Endodermal cell (in vitro differentiated cells): ENCODE measurements around the gene PCID2. TPM values are rescaled to one million over a fixed set of nuclear protein-coding genes. Genes with fewer than 3 reads are reported as not detected.

Experiments used
- DNase-seq: peaks from one replicate; pipeline ENCODE4 v3.0.0-alpha.2; 2017
- H3K27ac ChIP-seq: 2 replicates; pipeline ENCODE4 v1.5.1; 2013; ENCODE audit warnings: mild to moderate bottlenecking, low read depth, low read length, moderate library complexity
- H3K27me3 ChIP-seq: 2 replicates; pipeline ENCODE4 v1.6.1; 2013; ENCODE audit warnings: mild to moderate bottlenecking, low read length, moderate library complexity; ENCODE audit not compliant: insufficient read depth, control insufficient read depth, poor library complexity, severe bottlenecking
- H3K36me3 ChIP-seq: 2 replicates; pipeline ENCODE4 v1.7.0; 2013; ENCODE audit warnings: mild to moderate bottlenecking, low read length, moderate library complexity; ENCODE audit not compliant: control insufficient read depth, insufficient read depth
- H3K4me1 ChIP-seq: one replicate; pipeline ENCODE4 v1.7.0; 2013; ENCODE audit warnings: low read length; ENCODE audit not compliant: control insufficient read depth, insufficient read depth
- H3K4me3 ChIP-seq: 2 replicates; pipeline ENCODE4 v1.5.1; 2013; ENCODE audit warnings: mild to moderate bottlenecking, low read length, moderate library complexity
- H3K9ac ChIP-seq: 2 replicates; pipeline ENCODE4 v1.6.1; 2013; ENCODE audit warnings: mild to moderate bottlenecking, low read length, moderate library complexity; ENCODE audit not compliant: poor library complexity, severe bottlenecking; ENCODE audit errors: extremely low read depth
- H3K9me3 ChIP-seq: 2 replicates; pipeline ENCODE4 v1.6.1; 2013; ENCODE audit warnings: mild to moderate bottlenecking, low read length, moderate library complexity; ENCODE audit not compliant: control insufficient read depth
- H3K27ac Mint-ChIP-seq: 2 replicates; pipeline ENCODE4 v1.8.0; 2020; ENCODE audit warnings: mixed read lengths
- H3K27me3 Mint-ChIP-seq: 2 replicates; pipeline ENCODE4 v1.8.0; 2021; ENCODE audit warnings: mild to moderate bottlenecking, mixed read lengths; ENCODE audit not compliant: insufficient read depth
- H3K36me3 Mint-ChIP-seq: 2 replicates; pipeline ENCODE4 v1.8.0; 2020; ENCODE audit warnings: low read depth, mixed read lengths
- H3K4me1 Mint-ChIP-seq: 2 replicates; pipeline ENCODE4 v1.8.0; 2020; ENCODE audit warnings: mixed read lengths
- H3K4me3 Mint-ChIP-seq: 2 replicates; pipeline ENCODE4 v1.8.0; 2020; ENCODE audit warnings: mild to moderate bottlenecking, moderate library complexity, mixed read lengths
- H3K9me3 Mint-ChIP-seq: 2 replicates; pipeline ENCODE4 v1.8.0; 2020; ENCODE audit warnings: mild to moderate bottlenecking, mixed read lengths
- CTCF ChIP-seq: fragments of 200-600 bp; sonication (generic); conservative IDR thresholded peaks from 2 replicates; pipeline ENCODE4 v1.5.0; 2021; ENCODE audit warnings: antibody characterized with exemption, mild to moderate bottlenecking
- whole genome bisulfite sequencing, 2 experiments: methylation state at CpG; one replicate each; pipeline versions ENCODE4 v1.1.5 to v1.1.7; 2013; ENCODE audit warnings: missing lambda C conversion rate in 2 of 2, mixed read lengths in 1 of 2; ENCODE audit not compliant: insufficient coverage in 1 of 2, insufficient read length in 1 of 2; 5-methylcytosine and 5-hydroxymethylcytosine counted together
- total RNA-seq, 2 donors: library from RNA; stranded (reverse); fragmentation: NEBNext Ultra II Directional in 1 of 2; extraction: Animal tissue kit (Norgen Biotek cat#: 25700) in 1 of 2; gene quantifications; 2 replicates in 1 of 2; 3 replicates in 1 of 2; pipeline ENCODE4 v1.2.1, GENCODE V29; 2021

The PCID2 gene
- total RNA-seq, 2 donors from 2014 or later = 70.5 to 71.7 TPM

DNA sequence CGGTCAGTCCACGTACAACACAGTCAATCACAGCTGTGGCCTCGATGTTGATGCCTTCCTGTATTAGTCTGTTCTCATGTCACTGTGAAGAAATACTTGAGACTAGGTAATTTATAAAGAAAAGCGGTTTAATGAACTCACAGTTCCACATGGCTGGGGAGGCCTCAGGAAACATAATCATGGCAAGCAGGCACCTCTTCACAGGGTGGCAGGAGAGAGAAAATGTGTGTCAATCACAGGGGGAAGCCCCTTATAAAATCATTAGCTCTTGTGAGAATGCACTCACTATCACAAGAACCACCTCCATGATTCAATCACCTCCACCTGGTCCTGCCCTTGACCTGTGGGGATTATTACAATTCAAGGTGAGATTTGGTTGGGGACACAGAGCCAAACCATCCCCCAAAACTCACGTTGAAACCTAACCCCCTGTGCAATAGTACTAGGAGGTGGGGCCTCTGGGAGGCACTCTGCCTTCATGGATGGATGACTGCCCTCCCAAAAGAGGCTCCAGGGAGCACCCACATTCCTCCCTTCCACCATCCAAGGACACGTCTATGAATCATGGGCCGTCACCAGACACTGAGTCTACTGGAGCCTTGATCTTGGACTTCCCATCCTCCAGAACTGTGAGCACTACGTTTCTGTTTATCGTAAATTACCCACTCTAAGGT is 52.4 kb downstream of the PCID2 start:
- no peaks in the 10 kb centered on the region for H3K27me3 Mint-ChIP-seq
- Histone ChIP-seq H3K9me3 (peaks cover 13% of the 10 kb centered on the region), H3K36me3 (no peaks in the 10 kb centered on the region), H3K9ac (no peak overlapping the region), H3K27ac (no peak overlapping the region), H3K27me3 (peaks cover 13% of the 10 kb centered on the region), H3K4me3 (no peak overlapping the region), H3K4me1 (peaks cover 21% of the 10 kb centered on the region)
- whole genome bisulfite sequencing, 2 experiments = 96 to 97% methylated on average over 5 to 9 of the region's 9 CpGs
- DNase-seq = no peak
- H3K36me3 Mint-ChIP-seq = peaks cover 10% of the 10 kb centered on the region
- H3K4me1 Mint-ChIP-seq = peaks cover 46% of the 10 kb centered on the region
- H3K4me3 Mint-ChIP-seq = no peak overlapping the region
- no peak overlapping the region for H3K27ac Mint-ChIP-seq
- TF ChIP-seq CTCF = no peak
- H3K9me3 Mint-ChIP-seq = peaks cover 7% of the 10 kb centered on the region

GRCh38 chr13:113155201-113155600 is 53.3 kb downstream of the PCID2 start:
- H3K4me3 ChIP-seq = no peak overlapping the region
- TF ChIP-seq CTCF = peak; percentile 16
- H3K27ac Mint-ChIP-seq = peak overlapping the region; percentile 76
- H3K4me1 ChIP-seq = peaks cover 21% of the 10 kb centered on the region
- H3K9me3 ChIP-seq = peaks cover 13% of the 10 kb centered on the region
- DNase-seq = peak; percentile 41
- H3K9me3 Mint-ChIP-seq = peaks cover 7% of the 10 kb centered on the region
- no peak overlapping the region for H3K4me3 Mint-ChIP-seq
- H3K27me3 ChIP-seq = peaks cover 13% of the 10 kb centered on the region
- peaks cover 47% of the 10 kb centered on the region for H3K4me1 Mint-ChIP-seq
- no peak overlapping the region for H3K9ac ChIP-seq
- H3K27me3 Mint-ChIP-seq = no peaks in the 10 kb centered on the region
- no peaks in the 10 kb centered on the region for H3K36me3 ChIP-seq
- no peak overlapping the region for H3K27ac ChIP-seq
- H3K36me3 Mint-ChIP-seq = peaks cover 10% of the 10 kb centered on the region
- WGBS, 2 experiments = 94 to 95% methylated on average over 2 to 3 of the region's 3 CpGs

GRCh38 chr13:113153810-113154748 is 54.4 kb downstream of the PCID2 start:
- H3K4me1 Mint-ChIP-seq = peaks cover 39% of the 10 kb centered on the region
- 26 to 45% methylated on average over 8 to 17 of the region's 76 CpGs for WGBS, 2 experiments

More at GRCh38 chr13:113153810-113154748, 54.4 kb downstream of the PCID2 start:
- Histone ChIP-seq H3K9ac (peak overlapping the region; percentile 18), H3K9me3 (peaks cover 13% of the 10 kb centered on the region), H3K36me3 (no peaks in the 10 kb centered on the region), H3K27ac (no peak overlapping the region), H3K4me3 (peak overlapping the region; percentile 72), H3K27me3 (peaks cover 13% of the 10 kb centered on the region), H3K4me1 (peaks cover 14% of the 10 kb centered on the region)
- Mint-ChIP-seq H3K4me3 (peak overlapping the region; percentile 66), H3K36me3 (peaks cover 10% of the 10 kb centered on the region), H3K27me3 (no peaks in the 10 kb centered on the region), H3K27ac (peak overlapping the region; percentile 87), H3K9me3 (peaks cover 7% of the 10 kb centered on the region)
- no peak for TF ChIP-seq CTCF
- peak; percentile 88 for DNase-seq
